ENCODE results near the gene CEP72.

CEP72 gene

GRCh38 chr5:608429-609370 is 3.4 kb upstream of the CEP72 start:
- TF ChIP-seq CTCF (IDR thresholded peaks at IDR 0.05) = no peak
- peaks cover 44% of the 10 kb centered on the region for H3K27me3 ChIP-seq
- H3K27ac ChIP-seq = no peak overlapping the region

DNA sequence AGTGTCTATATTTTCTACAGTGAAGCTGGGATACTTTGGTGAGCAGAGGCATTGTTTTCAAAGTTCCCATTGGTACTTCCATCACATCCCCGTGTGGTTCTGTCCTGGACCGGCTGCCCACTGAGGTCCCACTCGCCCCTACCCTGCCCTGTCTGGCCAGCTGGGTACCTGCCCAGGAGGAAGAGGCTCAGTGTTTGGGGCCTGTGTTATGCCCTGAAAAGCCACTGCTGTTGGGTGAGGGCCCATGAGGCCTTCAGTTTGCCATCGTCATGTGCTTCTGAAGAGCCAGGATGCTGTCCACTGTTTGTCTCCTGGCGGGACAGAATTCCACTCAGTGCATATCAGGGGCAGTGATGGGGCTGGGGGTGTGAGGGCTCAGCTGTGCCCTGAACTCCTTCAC is 2.6 kb upstream of the CEP72 start:
- Histone ChIP-seq H3K36me3 (no peaks in the 10 kb centered on the region), H3K27ac (no peak overlapping the region), H3K4me3 (ENCODE audit: low read depth in 1 of 2, low read length in 1 of 2) (no peak overlapping the region), H3K9me3 (no peaks in the 10 kb centered on the region), H3K27me3 (peaks cover 36% of the 10 kb centered on the region), H3K4me1 (ENCODE audit: control insufficient read depth in 1 of 2, insufficient read depth in 1 of 2, low read depth in 1 of 2, low read length in 1 of 2) (peaks cover 15 to 18% of the 10 kb centered on the region in 2 experiments)
- no peak for TF ChIP-seq CTCF (IDR thresholded peaks at IDR 0.05)

More at GRCh38 chr5:608429-609370, 3.4 kb upstream of the CEP72 start:
- peaks cover 13 to 18% of the 10 kb centered on the region in 2 experiments for H3K4me1 ChIP-seq (ENCODE audit: control insufficient read depth in 1 of 2, insufficient read depth in 1 of 2, low read depth in 1 of 2, low read length in 1 of 2)
- H3K36me3 ChIP-seq = no peaks in the 10 kb centered on the region
- no peak overlapping the region for H3K4me3 ChIP-seq (ENCODE audit: low read depth in 1 of 2, low read length in 1 of 2)
- no peaks in the 10 kb centered on the region for H3K9me3 ChIP-seq

- H3K4me1 ChIP-seq (ENCODE audit: control insufficient read depth in 1 of 2, insufficient read depth in 1 of 2, low read depth in 1 of 2, low read length in 1 of 2) = peaks cover 15 to 18% of the 10 kb centered on the region in 2 experiments
- no peaks in the 10 kb centered on the region for H3K36me3 ChIP-seq
- H3K27me3 ChIP-seq = peaks cover 33% of the 10 kb centered on the region
- H3K4me3 ChIP-seq (ENCODE audit: low read depth in 1 of 2, low read length in 1 of 2) = no peak overlapping the region
- TF ChIP-seq CTCF (IDR thresholded peaks at IDR 0.05) = no peak
- no peaks in the 10 kb centered on the region for H3K9me3 ChIP-seq
- H3K27ac ChIP-seq = no peak overlapping the region
These were observed 2.0 kb upstream of the CEP72 start for GRCh38 chr5:610011-610743.

DNA sequence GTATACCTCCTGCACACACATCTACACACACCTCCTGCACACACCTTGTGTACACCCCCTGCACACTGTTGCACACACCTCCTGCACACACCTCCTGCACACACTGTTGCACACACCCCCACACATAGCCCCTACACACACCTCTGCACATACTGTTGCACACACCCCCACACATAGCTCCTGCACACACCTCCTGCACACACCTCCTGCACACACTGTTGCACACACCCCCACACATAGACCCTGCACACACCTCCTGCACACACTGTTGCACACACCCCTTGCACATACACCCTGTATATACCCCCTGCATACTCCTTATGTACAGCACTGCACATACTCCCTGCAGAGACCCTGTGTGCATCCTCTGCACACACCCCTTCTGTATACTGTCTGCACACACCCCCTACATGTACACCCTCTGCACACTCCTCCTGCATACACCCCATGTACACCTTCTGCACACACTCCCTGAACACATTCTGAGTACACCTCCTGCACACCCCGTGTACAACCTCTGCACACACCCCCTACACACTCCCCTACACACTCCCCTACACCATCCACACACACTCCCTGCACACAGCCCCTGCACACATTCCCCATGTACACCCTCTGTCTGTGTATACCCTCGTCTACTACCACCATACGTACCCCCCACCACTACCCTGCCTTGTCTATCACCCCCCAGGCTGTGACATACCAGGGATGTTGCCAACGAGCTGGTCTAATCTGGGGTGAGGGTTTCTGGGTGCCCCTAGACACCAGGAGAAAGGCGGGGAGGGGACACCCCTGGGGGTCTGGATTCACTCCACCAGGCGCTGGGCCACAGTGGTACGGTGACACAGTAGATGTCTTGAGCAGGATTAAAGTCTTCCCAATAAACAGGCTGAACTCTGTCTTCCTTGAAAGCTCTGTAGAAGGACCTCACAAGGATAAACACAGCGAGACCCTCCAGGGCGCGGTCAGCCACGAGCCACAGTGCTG is 1.1 kb upstream of the CEP72 start:
- H3K4me1 ChIP-seq (ENCODE audit: control insufficient read depth in 1 of 2, insufficient read depth in 1 of 2, low read depth in 1 of 2, low read length in 1 of 2) = peaks cover 15 to 18% of the 10 kb centered on the region in 2 experiments
- no peak overlapping the region for H3K27ac ChIP-seq
- no peaks in the 10 kb centered on the region for H3K9me3 ChIP-seq
- H3K4me3 ChIP-seq (ENCODE audit: low read depth in 1 of 2, low read length in 1 of 2) = peak overlapping the region; percentile 70 to 87
- TF ChIP-seq CTCF (IDR thresholded peaks at IDR 0.05) = no peak
- peaks cover 33% of the 10 kb centered on the region for H3K27me3 ChIP-seq
- H3K36me3 ChIP-seq = no peaks in the 10 kb centered on the region
